Testis (tissue), 2 donors: Measurements from ENCODE around the gene EIF5A2.

Experiments used
- POLR2A ChIP-seq: fragments of 450-650 bp; IDR thresholded peaks from one replicate; pipeline ENCODE4 v1.6.1; 2017; ENCODE audit warnings: antibody characterized with exemption, mild to moderate bottlenecking, moderate library complexity
- TF ChIP-seq, protein P1 (sequence below), 3 experiments: fragments of 450-650 bp in 2 of 3; fragments of 200-600 bp in 1 of 3; sonication (generic) in 1 of 3; IDR thresholded peaks; one replicate each; pipeline ENCODE4 v1.5.1; 2016 to 2019; ENCODE audit warnings: antibody characterized with exemption in 3 of 3, mild to moderate bottlenecking in 2 of 3, moderate library complexity in 1 of 3

DNA sequence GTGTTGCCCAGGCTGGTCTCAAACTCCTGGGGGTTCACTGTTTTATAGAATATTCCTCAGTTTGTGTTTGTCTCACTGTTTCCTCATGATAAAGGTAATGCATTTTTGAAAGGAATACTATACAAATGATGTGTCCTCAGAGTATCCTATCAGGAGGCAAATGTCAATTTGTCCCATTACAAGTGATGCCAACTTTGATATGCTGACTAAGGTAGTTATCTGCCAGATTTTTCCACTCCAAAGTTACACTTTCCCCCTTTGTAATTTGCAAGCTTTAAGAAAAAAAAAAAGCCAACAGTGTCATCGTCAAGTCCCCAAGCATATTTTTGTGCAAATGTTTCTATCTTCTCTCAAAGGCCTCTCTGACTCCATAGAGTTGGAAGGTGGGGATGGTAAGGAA is 9.0 kb downstream of the EIF5A2 start:
- TF ChIP-seq, protein P1, sequence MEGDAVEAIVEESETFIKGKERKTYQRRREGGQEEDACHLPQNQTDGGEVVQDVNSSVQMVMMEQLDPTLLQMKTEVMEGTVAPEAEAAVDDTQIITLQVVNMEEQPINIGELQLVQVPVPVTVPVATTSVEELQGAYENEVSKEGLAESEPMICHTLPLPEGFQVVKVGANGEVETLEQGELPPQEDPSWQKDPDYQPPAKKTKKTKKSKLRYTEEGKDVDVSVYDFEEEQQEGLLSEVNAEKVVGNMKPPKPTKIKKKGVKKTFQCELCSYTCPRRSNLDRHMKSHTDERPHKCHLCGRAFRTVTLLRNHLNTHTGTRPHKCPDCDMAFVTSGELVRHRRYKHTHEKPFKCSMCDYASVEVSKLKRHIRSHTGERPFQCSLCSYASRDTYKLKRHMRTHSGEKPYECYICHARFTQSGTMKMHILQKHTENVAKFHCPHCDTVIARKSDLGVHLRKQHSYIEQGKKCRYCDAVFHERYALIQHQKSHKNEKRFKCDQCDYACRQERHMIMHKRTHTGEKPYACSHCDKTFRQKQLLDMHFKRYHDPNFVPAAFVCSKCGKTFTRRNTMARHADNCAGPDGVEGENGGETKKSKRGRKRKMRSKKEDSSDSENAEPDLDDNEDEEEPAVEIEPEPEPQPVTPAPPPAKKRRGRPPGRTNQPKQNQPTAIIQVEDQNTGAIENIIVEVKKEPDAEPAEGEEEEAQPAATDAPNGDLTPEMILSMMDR (IDR thresholded peaks at IDR 0.05) = no peak
- no peak for TF ChIP-seq POLR2A
